GM06990 (cell line): ENCODE measurements around the gene MEI1.

Experiments
- DNase-seq: peaks from one replicate; pipeline ENCODE4 v3.0.0-alpha.2; 2011; ENCODE audit not compliant: insufficient read length; ENCODE audit errors: extremely low read depth
- H3K27me3 ChIP-seq: replicated peaks from 2 replicates; pipeline ENCODE4 v1.6.0; 2011; ENCODE audit warnings: low read length; ENCODE audit not compliant: control insufficient read depth, insufficient read depth
- H3K36me3 ChIP-seq: 2 replicates; pipeline ENCODE4 v1.5.1; 2011; ENCODE audit warnings: low read length; ENCODE audit not compliant: control insufficient read depth, insufficient read depth
- H3K4me3 ChIP-seq: replicated peaks from 2 replicates; pipeline ENCODE4 v1.5.1; 2011; ENCODE audit warnings: low read depth, mild to moderate bottlenecking, control low read depth, low read length
- CTCF ChIP-seq: IDR thresholded peaks from 2 replicates; pipeline ENCODE4 v1.5.1; 2011; ENCODE audit warnings: low read length, control low read depth, mild to moderate bottlenecking, inconsistent platforms; ENCODE audit not compliant: insufficient read depth, poor library complexity, severe bottlenecking

MEI1 gene

GRCh38 chr22:41841085-41841712, 141.9 kb downstream of the MEI1 start:
- no peak for DNase-seq
- no peak for TF ChIP-seq CTCF
- Histone ChIP-seq H3K36me3 (peaks cover 17% of the 10 kb centered on the region), H3K4me3 (no peak overlapping the region), H3K27me3 (no peaks in the 10 kb centered on the region)

- no peak overlapping the region for H3K4me3 ChIP-seq
- no peaks in the 10 kb centered on the region for H3K27me3 ChIP-seq
- DNase-seq = no peak
- TF ChIP-seq CTCF = no peak
- H3K36me3 ChIP-seq = peaks cover 9% of the 10 kb centered on the region
Measured at GRCh38 chr22:41842996-41843970, 144.0 kb downstream of the MEI1 start.

- Histone ChIP-seq H3K36me3 (peaks cover 7% of the 10 kb centered on the region), H3K4me3 (no peak overlapping the region), H3K27me3 (no peaks in the 10 kb centered on the region)
- no peak for DNase-seq
- no peak for TF ChIP-seq CTCF
Measured at GRCh38 chr22:41844036-41844435, 144.7 kb downstream of the MEI1 start.

- no peak for DNase-seq
- peaks cover 7% of the 10 kb centered on the region for H3K36me3 ChIP-seq
- no peak for TF ChIP-seq CTCF
- no peaks in the 10 kb centered on the region for H3K27me3 ChIP-seq
- H3K4me3 ChIP-seq = no peak overlapping the region
Measured at GRCh38 chr22:41844513-41844912, 145.2 kb downstream of the MEI1 start.

GRCh38 chr22:41845380-41846267, 146.3 kb downstream of the MEI1 start:
- no peak for TF ChIP-seq CTCF
- Histone ChIP-seq H3K27me3 (no peaks in the 10 kb centered on the region), H3K36me3 (peaks cover 7% of the 10 kb centered on the region), H3K4me3 (no peak overlapping the region)
- no peak for DNase-seq
